Ovary (tissue), 3 donors: ENCODE results near the gene NCAM1.

Experiments
- CTCF ChIP-seq, 3 donors: fragments of 450-650 bp in 2 of 3; fragments of 200-600 bp in 1 of 3; IDR thresholded peaks; one replicate each; pipeline versions ENCODE4 v1.5.1 to v1.8.0; 2016 to 2022; ENCODE audit warnings: antibody characterized with exemption in 3 of 3, mild to moderate bottlenecking in 1 of 3
- POLR2A ChIP-seq: fragments of 450-650 bp; IDR thresholded peaks from one replicate; pipeline ENCODE4 v1.6.1; 2017; ENCODE audit warnings: antibody characterized with exemption, mild to moderate bottlenecking, moderate library complexity
- donor health status: DM: no; HTN: no; CAD: no.

DNA sequence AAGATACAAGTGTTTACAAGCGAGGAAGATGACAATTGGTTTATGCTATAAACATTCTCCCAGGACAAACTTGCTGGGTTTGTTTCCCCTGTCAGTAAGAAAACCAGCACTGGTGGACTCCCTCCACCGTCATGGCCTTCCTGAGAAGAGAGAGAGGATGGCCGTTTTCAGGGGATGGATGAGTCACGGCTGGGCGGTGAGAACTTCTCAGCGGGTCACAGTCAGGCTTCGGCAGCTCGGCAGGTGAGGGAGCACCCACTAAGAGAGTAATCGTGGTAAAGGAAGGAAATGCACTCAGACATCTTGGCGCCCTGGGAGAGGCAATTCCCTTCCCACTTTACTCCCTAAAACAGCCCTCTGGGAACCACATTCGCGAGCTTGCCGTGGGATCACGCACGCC lies 83.9 kb downstream of the NCAM1 start:
- TF ChIP-seq CTCF (IDR thresholded peaks at IDR 0.05) (no peak), POLR2A (no peak)
